H9 (cell line): ENCODE data around the gene DCTPP1. TPM values are rescaled to one million over a fixed set of nuclear protein-coding genes. Genes with fewer than 3 reads are reported as not detected.

Source experiments
- DNase-seq: peaks from one replicate; pipeline ENCODE4 v3.0.0-alpha.2; 2017
- H2AFZ ChIP-seq: one replicate; pipeline ENCODE4 v1.6.1; 2013; ENCODE audit warnings: mild to moderate bottlenecking, low read length, control low read depth, moderate library complexity
- H2AK5ac ChIP-seq: 2 replicates; pipeline ENCODE4 v1.6.1; 2013; ENCODE audit warnings: low read length, control low read depth, mixed read lengths; ENCODE audit not compliant: insufficient read length
- H2BK120ac ChIP-seq: one replicate; pipeline ENCODE4 v1.6.1; 2013; ENCODE audit warnings: low read depth, mild to moderate bottlenecking, low read length, control low read depth, inconsistent platforms; ENCODE audit not compliant: poor library complexity, severe bottlenecking
- H2BK12ac ChIP-seq: 2 replicates; pipeline ENCODE4 v1.6.1; 2013; ENCODE audit warnings: low read length, control low read depth, mixed read lengths, low read depth; ENCODE audit not compliant: insufficient read length
- H2BK15ac ChIP-seq: 2 replicates; pipeline ENCODE4 v1.6.1; 2013; ENCODE audit warnings: low read depth, low read length, control low read depth
- H2BK20ac ChIP-seq: one replicate; pipeline ENCODE4 v1.6.1; 2013; ENCODE audit warnings: low read depth, mild to moderate bottlenecking, low read length, control low read depth, inconsistent platforms; ENCODE audit not compliant: poor library complexity, severe bottlenecking
- H2BK5ac ChIP-seq: 2 replicates; pipeline ENCODE4 v1.6.1; 2013; ENCODE audit warnings: low read length, control low read depth, mixed read lengths; ENCODE audit not compliant: insufficient read length
- H3K14ac ChIP-seq: 2 replicates; pipeline ENCODE4 v1.6.1; 2013; ENCODE audit warnings: low read length, control low read depth; ENCODE audit not compliant: insufficient read depth
- H3K18ac ChIP-seq: 2 replicates; pipeline ENCODE4 v1.6.1; 2013; ENCODE audit warnings: low read depth, mild to moderate bottlenecking, mixed read lengths, low read length, control low read depth; ENCODE audit not compliant: insufficient read length
- H3K23ac ChIP-seq: 2 replicates; pipeline ENCODE4 v1.6.1; 2013; ENCODE audit warnings: low read length, control low read depth, mixed read lengths, low read depth; ENCODE audit not compliant: insufficient read length
- H3K23me2 ChIP-seq: 2 replicates; pipeline ENCODE4 v1.6.1; 2013; ENCODE audit warnings: low read depth, mild to moderate bottlenecking, mixed read lengths, low read length, control low read depth; ENCODE audit not compliant: insufficient read length, poor library complexity, severe bottlenecking
- H3K27ac ChIP-seq: 2 replicates; pipeline ENCODE4 v1.5.1; 2013; ENCODE audit warnings: low read length, control low read depth, mixed read lengths, low read depth; ENCODE audit not compliant: insufficient read length
- H3K27me3 ChIP-seq: 2 replicates; pipeline ENCODE4 v1.6.1; 2013; ENCODE audit warnings: low read length, control low read depth, inconsistent platforms; ENCODE audit not compliant: insufficient read depth
- H3K4ac ChIP-seq: 2 replicates; pipeline ENCODE4 v1.6.1; 2013; ENCODE audit warnings: low read depth, mild to moderate bottlenecking, control low read depth, inconsistent platforms, low read length, moderate library complexity
- H3K4me1 ChIP-seq: 2 replicates; pipeline ENCODE4 v1.6.1; 2013; ENCODE audit warnings: low read length, control low read depth, inconsistent platforms; ENCODE audit not compliant: insufficient read depth
- H3K4me2 ChIP-seq: 2 replicates; pipeline ENCODE4 v1.6.1; 2013; ENCODE audit warnings: low read length, control low read depth, mixed read lengths; ENCODE audit not compliant: insufficient read length, insufficient read depth
- H3K56ac ChIP-seq: 2 replicates; pipeline ENCODE4 v1.6.1; 2013; ENCODE audit warnings: low read depth, mild to moderate bottlenecking, mixed read lengths, low read length, control low read depth; ENCODE audit not compliant: insufficient read length
- H3K79me1 ChIP-seq: 2 replicates; pipeline ENCODE4 v1.6.1; 2013; ENCODE audit warnings: low read depth, mild to moderate bottlenecking, moderate library complexity, low read length, control low read depth, inconsistent platforms; ENCODE audit not compliant: insufficient read depth, poor library complexity, severe bottlenecking
- H3K79me2 ChIP-seq: 2 replicates; pipeline ENCODE4 v1.6.1; 2013; ENCODE audit warnings: low read length, control low read depth, inconsistent platforms; ENCODE audit not compliant: insufficient read depth
- H3K9ac ChIP-seq: 2 replicates; pipeline ENCODE4 v1.6.1; 2013; ENCODE audit warnings: low read length, control low read depth, mixed read lengths; ENCODE audit not compliant: insufficient read length; ENCODE audit errors: extremely low read depth
- H3K9me3 ChIP-seq: one replicate; pipeline ENCODE4 v1.6.1; 2013; ENCODE audit warnings: low read depth, low read length, inconsistent platforms; ENCODE audit not compliant: control insufficient read depth
- H3T11ph ChIP-seq: one replicate; pipeline ENCODE4 v1.6.1; 2013; ENCODE audit warnings: mild to moderate bottlenecking, low read length, control low read depth, inconsistent platforms
- H4K20me1 ChIP-seq: one replicate; pipeline ENCODE4 v1.6.1; 2013; ENCODE audit not compliant: control insufficient read depth, insufficient read length, insufficient read depth
- H4K5ac ChIP-seq: 2 replicates; pipeline ENCODE4 v1.6.1; 2013; ENCODE audit warnings: low read depth, mild to moderate bottlenecking, mixed read lengths, low read length, control low read depth; ENCODE audit not compliant: insufficient read length
- H4K8ac ChIP-seq: replicated peaks from 2 replicates; pipeline ENCODE4 v1.6.1; 2013; ENCODE audit warnings: low read length, control low read depth, mixed read lengths, low read depth; ENCODE audit not compliant: insufficient read length
- H4K91ac ChIP-seq: 2 replicates; pipeline ENCODE4 v1.6.1; 2013; ENCODE audit warnings: low read depth, mild to moderate bottlenecking, moderate library complexity, mixed read lengths, low read length, control low read depth; ENCODE audit not compliant: insufficient read length
- H3K27ac Mint-ChIP-seq, 3 experiments: 2 replicates in 2 of 3; 3 replicates in 1 of 3; pipeline ENCODE4 v1.8.0; 2020 to 2021; ENCODE audit warnings: mixed read lengths in 3 of 3, mild to moderate bottlenecking in 1 of 3, moderate library complexity in 1 of 3
- H3K27me3 Mint-ChIP-seq: 2 replicates; pipeline ENCODE4 v1.8.0; 2021; ENCODE audit warnings: low read depth, mild to moderate bottlenecking, moderate library complexity, mixed read lengths
- H3K36me3 Mint-ChIP-seq, 3 experiments: 2 replicates in 2 of 3; 3 replicates in 1 of 3; pipeline ENCODE4 v1.8.0; 2020 to 2021; ENCODE audit warnings: low read depth in 3 of 3, mixed read lengths in 3 of 3; ENCODE audit not compliant: insufficient read depth in 1 of 3
- H3K4me1 Mint-ChIP-seq, 2 experiments: 2 replicates each; pipeline ENCODE4 v1.8.0; 2020; ENCODE audit warnings: mixed read lengths in 2 of 2
- H3K4me3 Mint-ChIP-seq, 2 experiments: 2 replicates in 1 of 2; 3 replicates in 1 of 2; pipeline ENCODE4 v1.8.0; 2020 to 2021; ENCODE audit warnings: mild to moderate bottlenecking in 2 of 2, mixed read lengths in 2 of 2, moderate library complexity in 1 of 2
- H3K9me3 Mint-ChIP-seq, 2 experiments: 2 replicates in 1 of 2; 3 replicates in 1 of 2; pipeline ENCODE4 v1.8.0; 2020; ENCODE audit warnings: mild to moderate bottlenecking in 2 of 2, mixed read lengths in 2 of 2, moderate library complexity in 1 of 2
- CTCF ChIP-seq: fragments of 200-600 bp; sonication (generic); conservative IDR thresholded peaks from 3 replicates; pipeline ENCODE4 v1.8.0; 2021; ENCODE audit warnings: antibody characterized with exemption, mild to moderate bottlenecking
- WGBS: extraction: QIAGEN DNeasy Blood & Tissue Kit; methylation state at CpG from one replicate; pipeline ENCODE4 v1.1.7; 2013; ENCODE audit warnings: missing lambda C conversion rate, low lambda C conversion rate, mixed read lengths; ENCODE audit not compliant: insufficient read length; ENCODE audit errors: extremely low coverage; 5-methylcytosine and 5-hydroxymethylcytosine counted together
- total RNA-seq: library from RNA; stranded (reverse); gene quantifications from 2 replicates; pipeline ENCODE4 v1.2.1, GENCODE V29; 2021

Gene DCTPP1
- total RNA-seq, 1 experiment from 2014 or later = 78.3 TPM

- TF ChIP-seq CTCF = peak; percentile 52; the same call in 2 of the 3 replicates
- H2AFZ ChIP-seq = peak overlapping the region; percentile 78
- H2BK12ac ChIP-seq = no peak overlapping the region
- H4K91ac ChIP-seq = no peak overlapping the region
- H3K9me3 Mint-ChIP-seq = no peaks in the 10 kb centered on the region; a peak in 2 of 5 replicates
- H3K9me3 ChIP-seq = no peaks in the 10 kb centered on the region
- H3K4ac ChIP-seq = no peak overlapping the region
- H2BK5ac ChIP-seq = no peak overlapping the region
- H3K4me3 Mint-ChIP-seq = no peak overlapping the region
- H3K4me2 ChIP-seq = peak overlapping the region; percentile 25
- H3K27ac Mint-ChIP-seq = no peak overlapping the region
- peak overlapping the region; percentile 64 for H3K18ac ChIP-seq
- H3K23me2 ChIP-seq = peaks cover 9% of the 10 kb centered on the region
- H3K27me3 Mint-ChIP-seq = peaks cover 28% of the 10 kb centered on the region
- H4K5ac ChIP-seq = peak overlapping the region; percentile 27
- no peak overlapping the region for H3T11ph ChIP-seq
- no peak overlapping the region for H2BK15ac ChIP-seq
- H4K8ac ChIP-seq = no peak overlapping the region
- H2AK5ac ChIP-seq = no peak overlapping the region
- H3K79me1 ChIP-seq = peaks cover 8% of the 10 kb centered on the region
- no peaks in the 10 kb centered on the region for H4K20me1 ChIP-seq
- no peak overlapping the region for H2BK120ac ChIP-seq
- no peak overlapping the region for H3K56ac ChIP-seq
- peaks cover 16 to 24% (median 19%) of the 10 kb centered on the region in 3 experiments for H3K36me3 Mint-ChIP-seq
- no peak overlapping the region for H2BK20ac ChIP-seq
- no peak for DNase-seq
- no peak overlapping the region for H3K27ac ChIP-seq
- no peaks in the 10 kb centered on the region for H3K27me3 ChIP-seq
- no peak overlapping the region for H3K23ac ChIP-seq
- H3K14ac ChIP-seq = peak overlapping the region; percentile 87
- WGBS = no CpG with 5 or more reads among the region's 19 CpGs
- H3K4me1 ChIP-seq = no peaks in the 10 kb centered on the region
- peaks cover 4 to 12% of the 10 kb centered on the region in 2 experiments; a peak in 3 of 4 replicates for H3K4me1 Mint-ChIP-seq
- H3K79me2 ChIP-seq = peaks cover 4% of the 10 kb centered on the region; the same call in 1 of the 2 replicates
- no peak overlapping the region for H3K9ac ChIP-seq
These were observed 669 bp upstream of the DCTPP1 start for GRCh38 chr16:30430428-30430970.
